ENCODE data around the gene FAM222A. TPM values are rescaled to one million over a fixed set of nuclear protein-coding genes. Genes with fewer than 3 reads are reported as not detected.

FAM222A gene
- total and polyA plus RNA-seq, 2 of the 8 experiments (the other 6 are each of a cell fraction or from before 2014, with no cell fraction given): 0.94 to 1.1 TPM

GRCh38 chr12:109803678-109804077 lies 90.1 kb downstream of the FAM222A start (continued):
- no peak for TF ChIP-seq EZH2 (IDR thresholded peaks at IDR 0.05; ENCODE audit: low read depth, low read length, severe bottlenecking)
- no peak for TF ChIP-seq TCF12 (IDR thresholded peaks at IDR 0.05; ENCODE audit: low read depth, low read length)
- no peak for TF ChIP-seq ASH2L (IDR thresholded peaks at IDR 0.05; ENCODE audit: low read length)
- no peak for TF ChIP-seq MAX (IDR thresholded peaks at IDR 0.05)
- TF ChIP-seq CHD2 (IDR thresholded peaks at IDR 0.05; ENCODE audit: low read length): no peak
- no peak for TF ChIP-seq HDAC6 (IDR thresholded peaks at IDR 0.05; ENCODE audit: low read depth, low read length)
- no peak for TF ChIP-seq TAF1 (IDR thresholded peaks at IDR 0.05; ENCODE audit: low read depth, low read length)
- no peak for TF ChIP-seq CBX5 (IDR thresholded peaks at IDR 0.05; ENCODE audit: low read depth, low read length)
